NCI-H774 (cell line): ENCODE results near the gene NT5C1A.

Experiments used
- DNase-seq: peaks from one replicate; lab custom pipeline; 2025; lab: John Stamatoyannopoulos, UW

Gene NT5C1A

DNA sequence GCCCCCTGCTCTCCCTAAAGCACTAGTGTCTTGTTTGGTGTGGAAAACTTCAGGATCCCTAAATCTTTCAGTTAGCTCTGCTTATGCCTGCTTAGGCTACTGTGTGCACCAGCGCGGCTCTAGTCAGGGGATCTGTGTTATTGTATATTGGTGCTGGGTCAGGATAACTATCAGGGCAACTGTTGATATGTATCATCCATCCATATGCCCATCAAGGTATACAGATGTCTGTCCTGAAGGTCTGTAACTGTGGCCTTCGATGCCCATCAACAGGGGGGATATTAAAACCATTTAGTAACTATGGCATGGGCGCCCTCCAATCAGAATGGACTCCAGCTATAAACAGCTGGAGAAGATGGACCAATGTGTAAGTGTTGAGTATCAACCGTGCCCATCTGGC lies 12.4 kb downstream of the NT5C1A start:
- no peak for DNase-seq

- no peak for DNase-seq
Observed at GRCh38 chr1:39659110-39659509, 12.8 kb downstream of the NT5C1A start.

- DNase-seq = peak; percentile 65
Observed at GRCh38 chr1:39657923-39658485, 13.9 kb downstream of the NT5C1A start.

DNA sequence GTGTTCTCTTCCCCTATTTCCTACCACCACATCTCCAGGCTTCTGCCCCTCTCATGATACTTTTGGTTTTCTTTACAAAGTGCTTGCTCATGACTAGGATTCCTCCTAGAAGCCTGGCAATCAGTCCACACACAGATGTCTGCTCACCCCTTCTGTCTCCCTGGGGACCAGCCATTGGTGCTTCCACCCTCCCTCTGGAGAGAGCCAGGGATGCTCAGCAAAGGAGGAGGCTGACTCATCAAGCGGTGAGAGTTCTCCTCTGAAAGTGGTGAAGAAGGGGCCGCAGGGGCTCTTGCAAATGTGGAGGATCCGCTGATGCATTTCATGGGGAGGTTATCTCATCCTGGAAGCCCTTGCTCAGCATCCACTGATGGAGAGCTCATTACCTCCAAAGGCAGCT lies 14.5 kb downstream of the NT5C1A start:
- DNase-seq = no peak

GRCh38 chr1:39656391-39656790 lies 15.5 kb downstream of the NT5C1A start:
- DNase-seq = no peak

- DNase-seq = no peak
Observed at GRCh38 chr1:39655578-39656268, 16.2 kb downstream of the NT5C1A start.

DNA sequence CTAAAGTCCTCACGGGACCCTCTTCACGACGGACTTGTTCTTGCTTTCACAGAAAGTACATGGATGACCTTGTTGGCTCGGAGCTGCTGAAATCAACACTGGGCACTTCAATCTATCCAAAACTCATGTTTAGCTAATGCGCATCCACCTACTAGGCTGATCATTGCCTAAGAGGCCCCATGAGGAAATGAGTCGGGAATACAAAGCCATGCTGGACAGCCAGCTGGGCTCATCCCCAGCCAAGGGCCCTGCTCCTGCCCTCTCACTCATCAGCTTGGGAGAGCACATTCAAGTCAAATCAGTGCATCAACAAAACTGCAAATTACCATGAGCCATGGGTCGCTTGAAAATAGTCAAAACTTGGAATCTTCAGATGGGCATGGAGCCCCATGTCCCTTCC lies 17.6 kb downstream of the NT5C1A start:
- DNase-seq = no peak

- DNase-seq = peak; percentile 85
Observed at GRCh38 chr1:39653546-39654031, 18.3 kb downstream of the NT5C1A start.

- DNase-seq = no peak
Observed at GRCh38 chr1:39652554-39652953, 19.4 kb downstream of the NT5C1A start.

GRCh38 chr1:39652105-39652504 lies 19.8 kb downstream of the NT5C1A start:
- no peak for DNase-seq

DNA sequence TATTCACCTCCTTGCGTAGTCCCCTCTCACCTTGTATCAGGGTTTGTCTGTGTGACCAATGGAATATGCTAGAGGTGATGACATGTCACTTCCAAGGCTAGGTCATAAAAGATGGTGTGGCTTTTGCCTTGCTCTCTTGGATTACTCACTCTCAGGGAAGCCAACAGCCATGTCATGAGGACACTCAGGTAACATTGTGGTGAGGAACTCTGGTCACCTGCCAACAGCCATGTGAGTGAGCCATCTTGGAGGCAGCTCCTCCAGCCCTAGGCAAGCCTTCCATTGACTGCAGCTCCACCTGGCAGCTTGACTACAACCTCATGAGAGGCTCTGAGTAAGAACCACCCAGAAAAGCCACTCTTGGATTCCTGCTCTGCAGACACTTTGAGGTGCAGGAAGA lies 21.5 kb downstream of the NT5C1A start:
- no peak for DNase-seq

DNA sequence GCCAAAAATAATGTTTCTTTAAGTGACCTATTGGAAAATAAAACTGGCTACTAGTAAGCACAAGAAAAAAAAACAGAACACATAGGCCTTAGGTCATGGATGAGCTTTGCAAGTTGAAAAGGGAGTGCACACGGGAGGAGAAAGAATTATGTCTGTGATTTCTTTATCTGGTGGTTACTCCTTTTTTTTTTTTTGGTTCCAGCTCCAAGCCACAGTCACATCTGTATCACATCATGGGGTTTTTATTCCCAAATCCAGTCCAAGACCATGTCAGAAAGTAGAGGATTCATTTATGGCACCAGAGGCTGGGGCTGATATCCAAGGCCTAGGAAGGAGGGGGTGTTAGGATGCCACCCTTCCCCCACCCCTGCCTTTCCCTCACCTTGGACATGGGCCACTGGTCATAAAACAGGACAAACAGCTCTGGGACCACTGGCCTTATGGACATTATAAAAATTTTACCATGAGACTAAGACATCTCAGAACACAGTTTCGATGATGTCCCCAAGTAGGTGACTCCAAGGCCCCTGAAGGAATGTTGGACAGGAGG lies 22.2 kb downstream of the NT5C1A start:
- no peak for DNase-seq

DNA sequence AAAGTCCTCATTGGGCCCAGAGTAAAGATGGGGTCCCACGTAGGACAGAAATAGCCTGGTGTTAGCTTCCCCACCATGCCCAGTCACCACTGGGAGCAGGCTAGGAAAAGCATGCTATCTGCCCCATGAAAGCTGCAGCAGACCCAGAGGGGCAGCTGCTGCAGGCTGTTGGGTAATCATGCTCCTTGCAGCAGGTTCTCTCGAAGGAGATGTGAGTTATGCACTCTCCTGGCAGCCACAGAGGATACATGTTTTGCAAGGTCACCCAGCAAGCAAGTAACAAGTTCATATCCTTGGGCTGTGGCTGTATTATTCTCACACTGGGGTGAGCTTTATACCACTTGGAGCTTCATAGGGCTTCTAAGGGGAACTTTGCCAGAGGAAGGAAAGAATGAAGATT lies 23.4 kb downstream of the NT5C1A start:
- DNase-seq = no peak

GRCh38 chr1:39647247-39647646 lies 24.7 kb downstream of the NT5C1A start:
- no peak for DNase-seq

GRCh38 chr1:39646232-39647081 lies 25.4 kb downstream of the NT5C1A start:
- DNase-seq = no peak

GRCh38 chr1:39645411-39646043 lies 26.4 kb downstream of the NT5C1A start:
- no peak for DNase-seq

- DNase-seq = no peak
Observed at GRCh38 chr1:39643705-39644104, 28.2 kb downstream of the NT5C1A start.

GRCh38 chr1:39642796-39643195 lies 29.1 kb downstream of the NT5C1A start:
- DNase-seq = no peak

DNA sequence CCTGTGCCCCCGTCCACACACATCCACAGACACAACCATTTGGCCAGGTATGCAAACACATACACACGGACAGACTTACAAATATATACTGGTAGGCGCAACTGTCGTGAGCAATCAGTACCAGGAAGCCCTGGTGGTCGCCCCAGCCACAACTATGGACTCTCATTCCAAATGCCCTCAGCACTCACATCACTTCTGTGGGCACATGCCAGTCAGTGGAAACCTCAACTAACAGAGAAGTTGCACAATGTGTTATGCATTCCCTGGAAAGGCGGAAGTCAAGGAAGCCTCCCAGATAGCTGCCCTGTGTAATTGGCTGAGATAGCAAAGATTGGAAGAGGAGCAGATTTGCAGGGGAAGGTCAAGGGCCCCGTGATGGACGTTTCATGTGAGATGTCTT lies 31.0 kb downstream of the NT5C1A start:
- DNase-seq = no peak

GRCh38 chr1:39639305-39640130 lies 32.4 kb downstream of the NT5C1A start, which contains the start of gene HEYL:
Gene HEYL, minus strand, starts transcription at chr1:39639643. Its CDS starts 18 bp downstream, at chr1:39639625.
- DNase-seq = peak; percentile 87

- DNase-seq = no peak
Observed at GRCh38 chr1:39638965-39639304, 33.0 kb downstream of the NT5C1A start.
